Stimulated activated CD8-positive, alpha-beta memory T cell treated with anti-CD3 and anti-CD28 coated beads, Interleukin-7, amount 100 ng/mL, for 1 hour (primary cell): ENCODE results near the gene UNC45A.

Experiments used
- DNase-seq, 2 donors: peaks; one replicate each; pipeline ENCODE4 v3.0.0-alpha.2; 2020; ENCODE audit warnings: low read depth in 2 of 2

Gene UNC45A

DNA sequence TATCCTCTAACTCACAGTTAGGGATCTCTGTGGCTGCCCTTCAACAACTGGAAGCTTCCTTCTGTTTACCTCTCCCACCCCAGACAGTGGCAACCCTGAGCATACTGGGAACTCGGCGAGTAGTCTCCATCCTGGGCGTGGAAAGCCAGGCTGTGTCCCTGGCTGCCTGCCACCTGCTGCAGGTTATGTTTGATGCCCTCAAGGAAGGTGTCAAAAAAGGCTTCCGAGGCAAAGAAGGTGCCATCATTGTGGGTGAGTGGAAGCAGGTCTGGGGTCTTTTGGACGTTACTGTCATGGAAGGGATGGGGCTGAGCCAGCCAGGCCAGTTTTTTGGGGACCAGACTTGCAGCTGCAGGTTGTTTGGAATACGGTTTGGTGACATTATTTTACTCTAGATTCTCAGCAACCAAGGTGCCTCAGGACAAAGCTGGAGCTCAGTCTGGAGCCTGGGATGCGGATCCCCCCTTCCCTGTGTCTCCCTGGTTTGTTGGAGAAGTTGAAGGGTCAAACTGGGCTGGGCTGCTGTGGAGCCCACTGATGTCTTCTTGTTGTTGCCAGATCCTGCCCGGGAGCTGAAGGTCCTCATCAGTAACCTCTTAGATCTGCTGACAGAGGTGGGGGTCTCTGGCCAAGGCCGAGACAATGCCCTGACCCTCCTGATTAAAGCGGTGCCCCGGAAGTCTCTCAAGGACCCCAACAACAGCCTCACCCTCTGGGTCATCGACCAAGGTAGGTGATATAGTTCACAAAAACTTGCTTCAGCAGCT lies 7.5 kb downstream of the UNC45A start:
- no peak for DNase-seq

DNA sequence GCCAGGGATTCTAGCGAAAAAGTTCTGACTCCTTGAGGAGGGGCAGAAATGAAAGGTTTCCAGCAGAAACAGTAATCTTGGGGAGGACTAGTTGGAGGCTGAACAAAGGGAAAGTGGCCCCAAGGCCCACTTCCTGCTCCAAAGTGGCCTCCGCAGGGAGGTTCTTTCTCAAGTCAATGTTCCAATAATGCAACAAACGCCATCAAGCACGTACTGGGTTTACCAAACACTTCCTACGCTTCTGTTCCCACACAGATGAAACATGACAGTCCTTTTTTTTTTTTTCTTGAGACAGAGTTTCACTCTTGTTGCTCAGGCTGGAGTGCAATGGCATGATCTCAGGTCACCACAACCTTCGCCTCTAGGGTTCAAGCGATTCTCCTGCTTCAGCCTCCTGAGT lies 10.0 kb downstream of the UNC45A start:
- DNase-seq, result no peak

DNA sequence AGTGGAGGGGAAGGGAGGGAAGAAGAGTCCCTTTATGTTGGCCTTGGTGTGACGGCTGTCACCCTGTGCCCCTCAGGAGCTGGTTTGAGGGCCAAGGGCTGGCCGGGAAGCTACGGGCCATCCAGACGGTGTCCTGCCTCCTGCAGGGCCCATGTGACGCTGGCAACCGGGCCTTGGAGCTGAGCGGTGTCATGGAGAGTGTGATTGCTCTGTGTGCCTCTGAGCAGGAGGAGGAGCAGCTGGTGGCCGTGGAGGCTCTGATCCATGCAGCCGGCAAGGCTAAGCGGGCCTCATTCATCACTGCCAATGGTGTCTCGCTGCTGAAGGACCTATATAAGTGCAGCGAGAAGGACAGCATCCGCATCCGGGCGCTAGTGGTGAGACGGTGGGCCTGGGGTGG lies 11.5 kb downstream of the UNC45A start:
- no peak for DNase-seq

DNA sequence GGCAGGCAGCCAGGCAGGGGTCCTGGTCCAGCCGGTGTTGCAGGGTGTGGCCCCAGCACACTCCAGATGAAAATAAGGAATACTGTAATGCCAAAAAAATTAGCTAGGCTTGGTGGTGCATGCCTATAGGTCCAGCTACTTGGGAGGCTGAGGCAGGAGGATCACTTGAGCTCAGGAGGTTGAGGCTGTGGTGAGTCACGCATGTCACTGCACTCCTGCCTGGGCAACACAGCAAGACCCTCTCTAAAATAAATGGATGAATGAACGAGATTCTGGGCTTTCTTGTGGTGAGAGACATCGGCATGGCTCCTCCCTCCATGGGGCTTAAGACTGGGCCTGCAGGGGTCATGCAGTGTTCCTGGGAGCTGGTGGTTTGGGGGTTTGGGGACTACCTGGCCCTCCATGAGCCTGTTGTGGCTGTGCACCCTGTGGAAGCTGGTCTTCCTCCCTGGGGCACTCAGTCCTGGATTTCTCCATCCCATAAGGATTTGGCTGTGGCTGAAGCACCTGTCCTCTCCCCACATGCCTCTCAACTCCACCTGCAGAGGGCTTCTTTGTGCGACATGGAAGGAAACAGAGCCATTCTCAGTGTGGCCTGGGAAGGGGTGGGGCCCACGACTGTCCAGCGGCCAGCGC lies 12.0 kb downstream of the UNC45A start:
- DNase-seq, result no peak

DNA sequence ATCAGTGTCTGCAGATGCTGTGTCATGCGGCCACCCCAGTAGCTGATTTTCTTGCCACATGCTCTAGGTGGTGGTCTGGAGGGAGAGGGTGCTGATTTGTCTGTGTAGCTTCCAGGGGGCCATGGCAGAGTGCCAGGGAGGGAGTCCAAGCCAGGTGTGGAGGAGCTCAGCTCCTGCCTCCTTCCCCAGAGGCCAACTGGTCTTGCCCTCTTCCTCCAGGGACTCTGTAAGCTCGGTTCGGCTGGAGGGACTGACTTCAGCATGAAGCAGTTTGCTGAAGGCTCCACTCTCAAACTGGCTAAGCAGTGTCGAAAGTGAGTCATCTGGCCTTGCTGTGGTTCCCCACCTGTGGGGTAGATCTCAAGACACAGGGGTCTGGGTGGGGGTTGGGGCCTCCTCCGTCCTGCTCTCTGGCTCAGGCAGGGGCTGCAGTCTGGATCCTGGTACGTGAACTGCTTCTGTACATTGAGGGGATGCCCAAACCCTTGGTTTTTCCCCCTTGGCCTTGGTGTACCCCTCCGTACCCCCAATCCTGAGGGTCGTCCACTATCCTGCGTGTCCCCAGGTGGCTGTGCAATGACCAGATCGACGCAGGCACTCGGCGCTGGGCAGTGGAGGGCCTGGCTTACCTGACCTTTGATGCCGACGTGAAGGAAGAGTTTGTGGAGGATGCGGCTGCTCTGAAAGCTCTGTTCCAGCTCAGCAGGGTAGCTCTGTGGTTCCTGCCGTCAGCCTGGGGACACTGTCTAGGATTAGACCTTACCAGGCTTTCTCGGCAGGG lies 12.7 kb downstream of the UNC45A start:
- no peak for DNase-seq

DNA sequence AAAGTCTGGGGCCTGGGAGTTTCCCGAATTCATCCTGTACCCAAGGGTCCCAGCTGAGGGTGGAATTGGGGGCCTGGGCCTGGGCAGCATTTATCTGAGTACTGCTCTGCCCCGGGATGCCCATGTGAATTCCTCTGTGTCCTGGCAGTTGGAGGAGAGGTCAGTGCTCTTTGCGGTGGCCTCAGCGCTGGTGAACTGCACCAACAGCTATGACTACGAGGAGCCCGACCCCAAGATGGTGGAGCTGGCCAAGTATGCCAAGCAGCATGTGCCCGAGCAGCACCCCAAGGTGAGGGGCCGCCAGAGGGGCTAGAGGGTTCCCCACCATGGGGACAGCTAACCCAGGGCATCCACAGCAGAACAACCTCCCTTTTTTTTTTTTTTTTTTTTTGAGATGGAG lies 13.4 kb downstream of the UNC45A start:
- no peak for DNase-seq

DNA sequence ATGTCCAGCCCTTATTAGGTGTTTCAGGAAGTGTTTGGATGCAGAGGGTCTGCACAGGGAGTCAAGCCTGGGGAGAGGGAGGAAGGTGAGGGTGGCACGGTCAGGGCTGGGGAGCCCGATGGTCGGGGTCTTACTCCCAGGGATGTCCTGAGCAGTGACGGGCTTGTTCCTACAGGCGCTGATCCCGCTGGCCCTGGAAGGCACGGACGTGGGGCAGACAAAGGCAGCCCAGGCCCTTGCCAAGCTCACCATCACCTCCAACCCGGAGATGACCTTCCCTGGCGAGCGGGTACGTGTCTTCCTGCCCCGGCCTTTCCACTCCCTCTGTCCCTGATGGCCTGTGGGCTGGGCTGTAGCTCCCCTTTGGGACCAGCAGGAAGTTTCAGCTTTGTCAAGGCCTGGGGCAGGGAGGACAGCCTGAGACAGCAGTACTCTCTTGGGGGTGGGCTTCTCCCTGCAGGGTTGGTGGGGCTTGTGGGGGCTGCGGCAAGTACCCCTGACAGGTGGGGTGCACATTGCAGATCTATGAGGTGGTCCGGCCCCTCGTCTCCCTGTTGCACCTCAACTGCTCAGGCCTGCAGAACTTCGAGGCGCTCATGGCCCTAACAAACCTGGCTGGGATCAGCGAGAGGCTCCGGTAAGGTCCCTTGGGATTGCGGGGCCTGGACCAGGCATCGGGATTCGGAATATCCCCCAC lies 15.0 kb downstream of the UNC45A start:
- no peak for DNase-seq

DNA sequence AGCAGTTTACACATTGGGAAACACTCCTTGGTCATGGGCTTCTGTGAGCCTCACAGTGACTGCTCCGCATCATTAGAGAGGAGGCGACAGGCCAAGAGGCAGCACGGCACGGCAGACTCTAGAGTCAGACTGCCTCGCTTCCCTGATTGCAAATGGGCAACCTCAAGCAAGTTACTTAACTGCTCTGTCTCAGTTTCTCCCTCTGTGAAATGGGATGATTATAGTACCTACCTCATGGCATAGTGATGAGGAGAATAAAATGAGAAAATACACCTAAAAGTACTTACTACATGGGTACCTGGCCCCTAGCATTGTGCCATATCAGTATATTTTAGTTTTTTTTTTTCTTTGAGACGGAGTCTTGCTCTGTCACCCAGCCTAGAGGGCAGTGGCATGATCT lies 15.6 kb downstream of the UNC45A start:
- no peak for DNase-seq

DNA sequence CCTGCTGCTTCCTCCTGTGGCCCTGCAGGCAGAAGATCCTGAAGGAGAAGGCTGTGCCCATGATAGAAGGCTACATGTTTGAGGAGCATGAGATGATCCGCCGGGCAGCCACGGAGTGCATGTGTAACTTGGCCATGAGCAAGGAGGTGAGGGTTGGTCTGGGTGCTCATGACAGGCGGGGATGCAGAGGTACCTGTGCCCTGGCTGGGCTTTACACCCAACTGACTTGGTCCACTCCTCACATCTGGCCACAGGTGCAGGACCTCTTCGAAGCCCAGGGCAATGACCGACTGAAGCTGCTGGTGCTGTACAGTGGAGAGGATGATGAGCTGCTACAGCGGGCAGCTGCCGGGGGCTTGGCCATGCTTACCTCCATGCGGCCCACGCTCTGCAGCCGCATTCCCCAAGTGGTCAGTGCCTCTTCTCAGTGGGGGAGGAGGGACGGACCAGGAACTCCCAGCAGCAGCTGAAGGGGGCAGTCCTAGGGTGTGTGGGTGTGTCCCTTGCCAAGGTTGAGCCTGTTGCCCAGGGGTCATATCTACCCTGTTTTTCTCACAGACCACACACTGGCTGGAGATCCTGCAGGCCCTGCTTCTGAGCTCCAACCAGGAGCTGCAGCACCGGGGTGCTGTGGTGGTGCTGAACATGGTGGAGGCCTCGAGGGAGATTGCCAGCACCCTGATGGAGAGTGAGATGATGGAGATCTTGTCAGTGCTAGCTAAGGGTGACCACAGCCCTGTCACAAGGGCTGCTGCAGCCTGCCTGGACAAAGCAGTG lies 18.0 kb downstream of the UNC45A start:
- no peak for DNase-seq

DNA sequence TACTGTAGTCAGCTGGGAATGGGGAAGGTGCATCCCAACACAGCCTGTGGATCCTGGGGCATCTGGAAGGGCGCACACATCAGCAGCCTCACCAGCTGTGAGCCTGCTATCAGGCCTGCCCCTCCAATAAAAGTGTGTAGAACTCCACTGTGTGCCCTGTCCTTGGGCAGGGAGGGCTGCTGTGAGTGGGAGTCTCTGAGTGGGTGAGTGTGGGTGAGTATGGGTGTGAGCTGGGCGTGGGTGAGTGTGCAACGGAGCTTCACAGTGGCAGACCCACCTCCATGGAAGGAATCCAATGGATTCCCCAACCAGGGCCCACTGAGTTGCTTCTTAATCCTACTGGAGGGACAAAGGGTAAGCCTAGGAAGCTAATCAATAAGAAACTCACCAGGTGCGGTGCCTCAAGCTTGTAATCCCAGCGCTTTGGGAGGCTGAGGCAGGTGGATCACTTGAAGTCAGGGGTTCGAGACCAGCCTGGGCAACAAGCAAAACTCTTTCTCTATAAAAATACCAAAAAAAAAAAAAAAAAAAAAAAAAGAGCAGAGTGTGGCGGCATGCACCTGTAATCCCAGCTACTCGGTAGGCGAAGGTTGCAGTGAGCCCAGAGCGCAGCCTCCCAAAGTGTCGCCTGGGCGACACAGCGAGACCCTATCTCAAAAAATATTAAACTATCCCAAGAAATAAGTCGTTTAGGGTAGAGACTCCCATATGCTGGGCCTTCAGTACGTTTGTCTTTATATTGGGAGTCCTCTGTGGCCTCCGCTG lies 19.0 kb downstream of the UNC45A start:
- no peak for DNase-seq

DNA sequence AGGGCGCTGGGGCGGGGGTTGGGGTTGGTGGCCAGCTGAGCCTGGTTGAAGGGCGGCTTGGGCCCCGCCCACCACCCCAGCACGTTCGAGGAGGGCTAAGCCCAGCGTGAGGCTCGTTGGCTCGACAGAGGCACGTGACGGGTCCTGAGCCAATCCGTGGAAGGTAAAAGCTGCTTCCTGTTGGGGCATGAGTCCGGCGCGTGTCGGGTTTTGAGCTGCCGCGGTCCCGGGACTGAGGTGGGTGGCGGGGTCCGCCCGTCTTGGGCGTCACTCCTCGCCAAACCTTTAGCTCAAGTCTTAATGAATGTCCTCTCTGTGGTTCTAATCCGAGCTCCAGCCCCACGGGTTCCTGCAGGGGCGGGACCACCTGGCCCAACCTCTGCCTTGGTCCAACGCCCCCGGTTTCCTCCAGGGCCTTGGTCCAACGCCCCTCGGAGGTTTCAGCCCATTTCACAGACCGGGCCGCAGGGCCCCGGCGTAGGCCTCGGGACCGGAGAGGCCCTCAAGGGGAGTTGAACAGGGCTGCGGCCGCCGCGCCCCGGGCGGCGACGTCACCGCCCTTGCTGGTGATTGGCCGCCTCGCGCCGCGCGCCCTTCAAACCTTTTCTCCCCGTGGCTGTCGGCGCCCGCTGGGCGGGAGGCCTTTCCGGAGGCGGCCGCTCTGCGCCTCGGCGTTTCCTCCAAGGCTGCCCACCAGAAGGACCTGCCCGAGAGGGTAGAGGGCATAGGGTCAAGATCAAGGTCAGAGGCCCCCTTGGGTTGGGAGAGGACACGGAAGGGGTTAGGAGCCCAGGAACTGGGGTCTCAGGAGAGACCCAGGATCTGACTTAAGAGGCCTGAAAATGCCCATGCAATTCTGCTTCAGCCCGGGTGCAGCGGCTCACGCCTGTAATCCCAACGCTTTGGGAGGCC lies 19.9 kb downstream of the UNC45A start, which contains the start of gene RCCD1:
Gene RCCD1, plus strand, starts transcription at position 173 of the 912 bp plus-strand sequence. CDS start 1,851 bp downstream, outside the sequence.
- peak; percentile 68 to 72 for DNase-seq

DNA sequence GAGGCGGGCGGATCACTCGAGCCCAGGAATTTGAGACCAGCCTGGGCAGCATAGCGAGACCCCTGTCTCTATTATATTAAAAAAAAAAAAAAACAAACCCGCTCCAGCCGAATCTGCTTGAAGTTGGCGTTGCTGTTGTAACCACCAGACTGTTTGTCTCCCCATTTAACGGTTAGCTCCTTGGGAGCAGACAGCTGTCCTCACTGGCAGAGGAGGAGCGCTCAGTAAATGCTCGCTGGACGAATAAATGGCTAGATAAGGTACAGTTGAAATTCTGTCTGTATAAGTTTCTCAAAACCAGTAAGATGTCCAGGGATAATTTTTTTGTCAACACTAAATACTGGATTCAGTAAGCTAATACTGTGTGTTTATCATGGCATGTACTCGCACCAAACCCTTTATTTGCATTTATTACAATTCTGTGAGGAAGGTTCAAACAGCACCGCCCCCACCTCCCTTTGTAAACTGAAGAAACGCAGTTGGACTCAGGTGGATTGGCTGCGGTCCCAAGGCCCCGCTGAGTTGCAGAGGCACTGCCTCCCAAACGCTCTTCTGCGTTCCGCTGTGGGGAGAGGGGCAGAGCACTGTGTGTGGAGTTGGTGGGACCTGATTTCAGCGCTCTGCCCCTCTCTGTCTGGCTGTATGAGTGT lies 20.7 kb downstream of the UNC45A start:
- no peak for DNase-seq

DNA sequence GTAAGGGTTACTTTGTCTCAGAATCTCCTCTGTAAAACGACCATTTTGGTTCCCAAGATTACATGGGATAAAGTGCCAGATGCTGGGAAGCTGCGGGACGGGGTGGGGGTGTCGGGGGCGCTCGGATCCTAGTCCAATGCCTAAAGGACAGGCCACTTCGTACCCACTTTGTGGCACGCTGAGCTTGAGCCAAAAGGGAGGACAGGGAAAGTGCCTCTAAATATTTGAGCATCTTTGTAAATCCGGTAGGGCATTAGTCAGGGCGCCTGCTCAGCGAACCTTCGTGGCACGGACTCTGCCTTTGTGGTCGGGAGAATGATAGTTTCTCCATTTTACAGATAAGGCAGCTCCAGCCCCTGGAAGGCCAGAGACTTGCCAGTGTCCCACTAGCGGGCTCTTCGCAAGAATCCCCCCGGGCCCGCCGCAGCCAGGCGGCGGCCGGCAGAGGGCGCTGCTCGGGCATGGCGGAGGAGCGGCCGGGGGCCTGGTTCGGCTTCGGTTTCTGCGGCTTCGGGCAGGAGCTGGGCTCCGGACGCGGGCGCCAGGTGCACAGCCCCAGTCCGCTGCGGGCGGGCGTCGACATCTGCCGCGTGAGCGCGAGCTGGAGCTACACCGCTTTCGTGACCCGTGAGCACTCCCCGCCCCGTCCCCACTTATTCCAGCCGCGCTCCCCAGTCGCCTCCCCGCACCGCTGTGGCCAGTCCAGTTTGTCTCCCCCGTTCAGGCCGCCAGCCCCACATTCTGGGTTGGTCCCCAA lies 21.4 kb downstream of the UNC45A start:
- peak; percentile 33 to 37 for DNase-seq

DNA sequence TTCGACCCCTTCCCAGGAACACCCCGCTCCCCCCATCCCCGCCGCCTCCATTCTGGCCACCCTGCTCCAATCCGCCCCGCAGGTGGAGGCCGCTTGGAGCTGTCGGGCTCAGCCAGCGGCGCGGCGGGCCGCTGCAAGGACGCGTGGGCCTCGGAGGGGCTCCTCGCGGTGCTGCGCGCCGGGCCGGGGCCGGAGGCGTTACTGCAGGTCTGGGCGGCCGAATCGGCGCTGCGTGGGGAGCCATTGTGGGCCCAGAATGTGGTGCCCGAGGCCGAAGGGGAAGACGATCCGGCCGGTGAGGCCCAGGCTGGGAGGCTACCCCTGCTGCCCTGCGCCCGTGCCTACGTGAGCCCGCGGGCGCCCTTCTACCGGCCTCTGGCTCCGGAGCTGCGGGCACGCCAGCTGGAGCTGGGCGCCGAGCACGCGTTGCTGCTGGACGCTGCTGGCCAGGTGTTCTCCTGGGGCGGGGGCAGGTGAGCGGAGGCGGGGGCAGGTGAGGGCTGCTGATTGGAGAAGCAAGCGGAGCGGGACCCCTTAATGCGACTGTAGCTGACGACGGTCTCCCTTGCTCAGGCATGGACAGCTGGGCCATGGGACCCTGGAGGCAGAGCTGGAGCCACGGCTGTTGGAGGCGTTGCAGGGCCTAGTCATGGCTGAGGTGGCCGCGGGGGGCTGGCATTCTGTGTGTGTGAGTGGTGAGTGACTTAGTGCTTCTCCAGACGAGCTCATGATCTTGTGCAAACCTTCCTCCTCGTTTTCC lies 22.1 kb downstream of the UNC45A start:
- DNase-seq, result no peak

DNA sequence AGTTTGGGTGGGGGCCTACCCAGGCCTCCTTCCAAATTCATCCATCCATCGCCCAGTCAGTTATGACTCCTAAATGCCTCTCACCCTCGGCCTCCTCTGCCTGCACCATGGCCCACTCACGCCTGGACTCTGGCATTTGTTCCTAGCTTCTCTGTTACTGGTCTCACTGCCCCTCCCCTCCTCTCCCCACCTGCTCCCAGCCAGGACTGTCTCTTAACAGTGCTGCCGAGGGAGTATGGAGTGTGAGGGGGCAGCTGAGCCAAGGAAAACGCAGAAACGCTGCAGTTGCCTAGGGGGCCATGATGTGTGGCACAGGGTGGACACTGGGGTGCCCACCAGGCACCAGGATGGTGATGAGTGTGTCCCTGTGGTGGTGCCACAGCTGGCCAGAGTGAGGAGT lies 22.7 kb downstream of the UNC45A start:
- no peak for DNase-seq

DNA sequence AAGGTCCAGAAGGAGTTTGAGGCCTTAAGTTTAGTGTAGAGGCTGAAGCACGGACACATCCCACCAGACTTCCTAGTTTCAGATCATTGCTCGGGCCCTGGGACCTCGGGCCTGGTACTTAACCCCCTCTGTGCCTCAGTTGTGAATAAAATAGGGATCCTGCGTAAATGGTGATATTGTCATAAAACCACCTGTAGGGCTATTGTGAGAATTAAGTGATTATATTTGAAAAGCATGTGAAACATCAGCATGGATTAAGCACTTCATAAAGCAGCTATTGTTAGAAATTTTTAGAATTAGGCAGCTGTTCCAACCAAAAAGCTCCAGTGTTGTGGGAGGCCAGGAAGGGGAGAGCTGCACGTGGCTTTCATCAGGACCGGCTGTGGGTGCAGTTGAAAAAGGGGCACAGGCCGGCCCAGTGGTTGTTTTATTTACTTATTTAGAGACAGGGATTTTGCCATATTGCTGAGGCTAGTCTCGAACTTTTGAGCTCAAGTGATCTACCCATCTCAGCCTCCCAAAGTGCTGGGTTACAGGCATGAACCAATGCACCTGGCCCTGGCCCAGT lies 24.0 kb downstream of the UNC45A start:
- no peak for DNase-seq

DNA sequence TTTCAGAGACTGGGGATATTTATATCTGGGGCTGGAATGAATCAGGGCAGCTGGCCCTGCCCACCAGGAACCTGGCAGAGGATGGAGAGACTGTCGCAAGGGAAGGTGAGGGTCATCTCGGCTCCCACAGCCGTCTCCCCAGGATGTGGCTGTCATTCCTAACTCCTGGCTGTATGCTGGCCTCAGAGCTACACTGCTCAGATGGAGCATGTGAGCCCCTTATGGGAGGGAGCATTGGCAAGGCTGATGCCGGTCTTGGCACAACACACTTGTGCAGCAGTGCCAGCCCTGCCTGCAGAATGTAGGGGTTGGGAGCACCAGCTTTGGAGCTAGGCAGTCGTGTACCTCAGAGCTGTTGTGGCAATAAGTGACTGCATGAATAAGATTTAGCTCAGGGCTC lies 24.8 kb downstream of the UNC45A start:
- no peak for DNase-seq
